ENCODE measurements around the gene BMP7. TPM values are rescaled to one million over a fixed set of nuclear protein-coding genes. Genes with fewer than 3 reads are reported as not detected.

Gene BMP7
- total RNA-seq, 2 experiments from 2014 or later, result not detected

DNA sequence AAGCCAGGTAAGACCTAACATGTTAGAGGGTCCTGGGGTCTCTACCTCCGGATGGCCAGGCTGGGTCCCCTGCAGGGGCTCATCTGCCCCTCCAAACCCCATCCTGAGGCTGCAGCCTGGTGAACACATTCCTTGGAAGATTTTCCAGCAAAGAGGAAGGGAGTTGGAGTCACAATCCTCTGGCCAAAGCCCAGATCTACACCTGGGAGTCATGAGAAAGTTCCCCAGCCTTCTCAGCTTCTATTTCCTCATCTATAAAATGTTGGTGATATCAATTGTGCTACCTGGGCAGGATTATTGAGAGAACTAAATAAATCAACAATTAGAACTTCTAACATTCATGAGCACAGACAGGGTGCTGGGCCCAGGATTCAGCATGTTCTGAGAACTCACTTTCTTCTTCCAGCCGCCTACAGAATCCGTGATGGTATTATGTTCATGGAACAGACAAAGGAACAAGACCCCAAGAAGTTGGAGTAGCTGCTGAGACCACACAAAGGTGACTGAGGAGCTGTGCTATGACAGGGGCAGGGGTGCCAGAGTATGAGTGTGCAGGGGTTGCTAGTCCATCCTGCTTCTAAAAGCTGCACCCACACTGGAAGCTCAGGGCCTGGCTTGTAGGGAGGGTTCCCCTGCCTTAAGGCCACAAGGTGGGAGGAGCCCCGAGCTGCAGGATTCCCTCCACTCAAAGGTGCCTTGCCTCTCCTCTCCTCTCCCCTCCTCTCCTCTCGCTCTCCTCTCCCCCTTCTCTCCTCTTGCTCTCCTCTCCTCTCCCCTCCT is 68.9 kb downstream of the BMP7 start:
- H3K4me3 Mint-ChIP-seq, result no peak overlapping the region
- no peaks in the 10 kb centered on the region for H3K36me3 Mint-ChIP-seq (ENCODE audit: low read depth)
- no peak overlapping the region for H3K27ac ChIP-seq (ENCODE audit: low read depth in 1 of 2, low read length in 2 of 2)
- H3K9me3 ChIP-seq (ENCODE audit: control insufficient read depth in 1 of 2, insufficient read depth in 1 of 2, low read length in 2 of 2), result peaks cover 0 to 4% of the 10 kb centered on the region in 2 experiments
- peaks cover 21% of the 10 kb centered on the region for H3K27me3 Mint-ChIP-seq
- ChIA-PET POLR2A (no interaction called here), CTCF (no interaction called here)
- H3K4me3 ChIP-seq (ENCODE audit: low read length), result no peak overlapping the region
- no peaks in the 10 kb centered on the region for H3K4me1 Mint-ChIP-seq (ENCODE audit: low read depth)
- no peak for DNase-seq
- H3K27ac Mint-ChIP-seq, result no peak overlapping the region
- no peak for ATAC-seq (ENCODE audit: poor library complexity)
- H3K27me3 ChIP-seq (ENCODE audit: control insufficient read depth in 1 of 2, insufficient read depth in 2 of 2, low read length in 2 of 2), result peaks cover 0 to 4% of the 10 kb centered on the region in 2 experiments
- H3K4me1 ChIP-seq (ENCODE audit: insufficient read depth, low read length), result no peaks in the 10 kb centered on the region
- H3K36me3 ChIP-seq (ENCODE audit: insufficient read depth, low read length), result no peaks in the 10 kb centered on the region
- no peaks in the 10 kb centered on the region for H3K9me3 Mint-ChIP-seq
- intact Hi-C loops (cut with DNase I, micrococcal nuclease), result no loop called here
- TF ChIP-seq, protein P1, sequence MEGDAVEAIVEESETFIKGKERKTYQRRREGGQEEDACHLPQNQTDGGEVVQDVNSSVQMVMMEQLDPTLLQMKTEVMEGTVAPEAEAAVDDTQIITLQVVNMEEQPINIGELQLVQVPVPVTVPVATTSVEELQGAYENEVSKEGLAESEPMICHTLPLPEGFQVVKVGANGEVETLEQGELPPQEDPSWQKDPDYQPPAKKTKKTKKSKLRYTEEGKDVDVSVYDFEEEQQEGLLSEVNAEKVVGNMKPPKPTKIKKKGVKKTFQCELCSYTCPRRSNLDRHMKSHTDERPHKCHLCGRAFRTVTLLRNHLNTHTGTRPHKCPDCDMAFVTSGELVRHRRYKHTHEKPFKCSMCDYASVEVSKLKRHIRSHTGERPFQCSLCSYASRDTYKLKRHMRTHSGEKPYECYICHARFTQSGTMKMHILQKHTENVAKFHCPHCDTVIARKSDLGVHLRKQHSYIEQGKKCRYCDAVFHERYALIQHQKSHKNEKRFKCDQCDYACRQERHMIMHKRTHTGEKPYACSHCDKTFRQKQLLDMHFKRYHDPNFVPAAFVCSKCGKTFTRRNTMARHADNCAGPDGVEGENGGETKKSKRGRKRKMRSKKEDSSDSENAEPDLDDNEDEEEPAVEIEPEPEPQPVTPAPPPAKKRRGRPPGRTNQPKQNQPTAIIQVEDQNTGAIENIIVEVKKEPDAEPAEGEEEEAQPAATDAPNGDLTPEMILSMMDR (IDR thresholded peaks at IDR 0.05), result no peak

DNA sequence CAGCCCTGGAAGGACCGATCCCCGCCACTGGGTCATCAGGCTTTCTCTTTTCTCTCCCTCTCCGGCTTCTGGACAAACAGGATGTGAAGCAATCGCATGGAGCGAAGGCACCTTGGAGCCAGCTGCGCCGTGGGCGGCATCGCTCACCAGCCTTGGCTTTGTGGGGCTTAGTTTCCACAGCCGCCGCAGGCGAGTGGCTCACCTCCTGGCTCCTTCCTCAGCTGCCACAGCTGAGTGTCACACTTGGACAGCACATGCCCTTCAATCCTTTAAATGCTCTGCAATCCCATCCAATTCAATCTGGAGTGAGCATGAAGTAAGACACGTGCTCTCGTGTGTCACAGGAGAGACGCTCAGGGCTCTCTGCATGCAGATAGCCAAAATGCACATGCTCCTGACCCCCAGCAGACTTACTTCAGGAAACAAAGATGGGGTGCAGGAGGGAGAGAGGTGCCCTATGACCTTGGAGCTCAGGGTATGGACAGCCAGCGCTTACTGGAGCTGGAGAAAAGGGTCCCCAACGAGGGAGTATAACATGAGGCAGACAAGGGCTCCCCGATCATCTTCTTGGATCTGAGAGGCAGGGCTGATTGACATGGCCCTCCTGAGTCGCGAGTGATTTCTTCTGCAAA is 70.9 kb downstream of the BMP7 start:
- Mint-ChIP-seq H3K27me3 (peaks cover 12% of the 10 kb centered on the region), H3K4me1 (ENCODE audit: low read depth) (no peaks in the 10 kb centered on the region), H3K9me3 (no peaks in the 10 kb centered on the region), H3K27ac (no peak overlapping the region), H3K36me3 (ENCODE audit: low read depth) (no peaks in the 10 kb centered on the region), H3K4me3 (no peak overlapping the region)
- Histone ChIP-seq H3K36me3 (ENCODE audit: insufficient read depth, low read length) (no peaks in the 10 kb centered on the region), H3K27ac (ENCODE audit: low read depth in 1 of 2, low read length in 2 of 2) (no peak overlapping the region), H3K4me3 (ENCODE audit: low read length) (no peak overlapping the region), H3K4me1 (ENCODE audit: insufficient read depth, low read length) (no peaks in the 10 kb centered on the region), H3K9me3 (ENCODE audit: control insufficient read depth in 1 of 2, insufficient read depth in 1 of 2, low read length in 2 of 2) (peaks cover 0 to 4% of the 10 kb centered on the region in 2 experiments), H3K27me3 (ENCODE audit: control insufficient read depth in 1 of 2, insufficient read depth in 2 of 2, low read length in 2 of 2) (peaks cover 0 to 4% of the 10 kb centered on the region in 2 experiments)
- ChIA-PET CTCF (no interaction called here), POLR2A (no interaction called here)
- TF ChIP-seq, protein P1 (IDR thresholded peaks at IDR 0.05), result no peak
- ATAC-seq (ENCODE audit: poor library complexity) (no peak), DNase-seq (no peak)
- intact Hi-C loops (cut with DNase I, micrococcal nuclease), result no loop called here

DNA sequence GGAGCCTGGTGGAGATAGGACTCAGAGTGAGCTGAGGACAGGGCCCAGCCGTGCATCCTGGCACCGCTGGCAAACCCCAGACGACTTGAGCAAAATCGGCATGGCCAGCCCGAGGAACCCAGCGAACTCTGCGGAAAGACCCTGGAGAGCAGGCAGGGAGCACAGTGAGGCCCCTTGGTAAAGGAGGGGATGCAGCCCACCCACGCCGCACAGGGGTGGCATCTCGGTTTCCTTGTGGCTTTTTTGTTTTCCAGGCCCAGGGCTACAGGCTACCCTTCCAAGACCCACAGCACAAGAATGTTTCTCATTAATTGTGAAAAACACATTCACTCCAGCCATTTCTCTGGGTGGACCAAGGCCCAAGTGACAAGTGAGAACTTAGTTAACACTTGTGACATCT is 71.4 kb downstream of the BMP7 start:
- H3K9me3 Mint-ChIP-seq, result no peaks in the 10 kb centered on the region
- DNase-seq, result no peak

More for the DNA sequence above, 71.4 kb downstream of the BMP7 start:
- Histone ChIP-seq H3K9me3 (ENCODE audit: control insufficient read depth in 1 of 2, insufficient read depth in 1 of 2, low read length in 2 of 2) (peaks cover 0 to 4% of the 10 kb centered on the region in 2 experiments), H3K27me3 (ENCODE audit: control insufficient read depth in 1 of 2, insufficient read depth in 2 of 2, low read length in 2 of 2) (peaks cover 0 to 1% of the 10 kb centered on the region in 2 experiments), H3K4me3 (ENCODE audit: low read length) (no peak overlapping the region), H3K4me1 (ENCODE audit: insufficient read depth, low read length) (no peaks in the 10 kb centered on the region), H3K27ac (ENCODE audit: low read depth in 1 of 2, low read length in 2 of 2) (no peak overlapping the region), H3K36me3 (ENCODE audit: insufficient read depth, low read length) (no peaks in the 10 kb centered on the region)
- ATAC-seq (ENCODE audit: poor library complexity), result no peak
- no peak overlapping the region for H3K4me3 Mint-ChIP-seq
- H3K27me3 Mint-ChIP-seq, result peaks cover 12% of the 10 kb centered on the region
- H3K36me3 Mint-ChIP-seq (ENCODE audit: low read depth), result no peaks in the 10 kb centered on the region
- intact Hi-C loops (cut with DNase I, micrococcal nuclease), result no loop called here
- TF ChIP-seq, protein P1 (IDR thresholded peaks at IDR 0.05), result no peak
- POLR2A ChIA-PET, result no interaction called here
- no peaks in the 10 kb centered on the region for H3K4me1 Mint-ChIP-seq (ENCODE audit: low read depth)
- CTCF ChIA-PET, result no interaction called here
- H3K27ac Mint-ChIP-seq, result no peak overlapping the region

Measured in CD4-positive, alpha-beta T cell (primary cell).